HG02938 (cell line): ENCODE measurements around the gene INTS3.

ENCODE experiments used
- ATAC-seq: cut with Tn5 transposase; IDR thresholded peaks from one replicate; pipeline ENCODE4 v1.9.1; 2021; ENCODE audit warnings: mild to moderate bottlenecking, moderate library complexity; ENCODE audit not compliant: unreplicated experiment

Gene INTS3

DNA sequence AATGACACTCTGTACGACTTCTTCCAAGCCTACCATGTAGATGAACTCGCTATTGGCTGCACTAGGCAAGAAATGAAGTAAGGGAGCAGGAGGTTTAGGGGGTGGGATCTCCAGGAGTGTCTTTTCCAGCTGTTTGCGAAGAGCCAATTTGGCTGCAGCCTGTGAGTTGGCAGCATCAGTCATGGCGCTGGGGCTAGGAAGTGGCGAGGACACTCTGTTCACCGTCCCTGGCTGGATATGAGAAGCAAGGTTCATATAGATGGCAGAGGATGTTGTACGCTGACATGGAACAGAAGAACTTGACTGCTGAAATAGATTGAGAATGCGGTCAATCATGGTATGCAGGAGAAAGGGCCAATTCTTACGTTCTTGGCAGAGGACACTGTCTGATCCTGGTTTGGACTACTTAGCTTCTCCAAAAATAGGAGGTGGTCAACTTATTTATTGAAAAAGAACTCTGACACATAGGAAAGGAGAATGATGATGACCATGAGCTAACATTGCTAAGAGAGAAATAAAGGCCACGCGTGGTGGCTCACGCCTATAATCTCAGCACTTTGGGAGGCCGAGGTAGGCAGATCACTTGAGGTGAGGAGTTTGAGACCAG lies 88.5 kb downstream of the INTS3 start:
- no peak for ATAC-seq

DNA sequence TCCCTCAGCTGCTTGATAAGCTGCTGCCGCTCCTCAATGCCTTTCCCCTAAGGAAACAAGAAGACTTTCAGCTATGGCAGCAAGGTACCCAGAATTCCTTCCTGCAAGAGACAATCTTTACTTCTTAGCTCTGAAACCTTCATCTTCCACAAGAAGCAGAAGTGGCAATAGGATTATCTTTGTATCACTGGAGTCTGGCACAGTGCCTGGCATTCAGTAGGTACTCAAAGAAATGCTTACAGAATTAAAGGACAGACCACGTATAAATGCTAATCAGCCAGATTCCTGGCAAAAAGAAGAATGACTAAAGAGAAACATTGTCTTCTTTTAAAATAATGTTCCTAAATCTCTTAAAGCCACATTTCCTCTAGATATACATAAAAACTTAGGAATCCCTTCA lies 91.0 kb downstream of the INTS3 start:
- ATAC-seq = no peak
